Natural killer cell (primary cell): Measurements from ENCODE around the gene ACSL1. TPM values are rescaled to one million over a fixed set of nuclear protein-coding genes. Genes with fewer than 3 reads are reported as not detected.

Source experiments
- ATAC-seq, 3 donors: fragments of 150-1000 bp in 2 of 3; fragments of 200-7000 bp in 1 of 3; cut with Tn5 transposase; 1 replicate in 1 of 3; 2 replicates in 2 of 3; pipeline ENCODE4 v1.10.0; 2021; ENCODE audit warnings: mild to moderate bottlenecking in 2 of 3, moderate library complexity in 2 of 3
- DNase-seq, 2 donors: peaks; one replicate each; pipeline versions ENCODE4 v3.0.0 to v3.0.0-alpha.2; 2013 to 2021; ENCODE audit warnings: mixed read lengths in 1 of 2
- H3K27ac ChIP-seq: one replicate; pipeline ENCODE4 v1.5.1; 2013; ENCODE audit warnings: mild to moderate bottlenecking, low read length
- H3K27me3 ChIP-seq: one replicate; pipeline ENCODE4 v1.6.1; 2013; ENCODE audit warnings: low read length; ENCODE audit not compliant: control insufficient read depth, insufficient read depth
- H3K36me3 ChIP-seq: one replicate; pipeline ENCODE4 v1.6.1; 2013; ENCODE audit warnings: low read length; ENCODE audit not compliant: control insufficient read depth, insufficient read depth
- H3K4me1 ChIP-seq: one replicate; pipeline ENCODE4 v1.6.1; 2013; ENCODE audit warnings: low read length; ENCODE audit not compliant: control insufficient read depth, insufficient read depth
- H3K4me3 ChIP-seq: one replicate; pipeline ENCODE4 v1.5.1; 2013; ENCODE audit warnings: low read length
- H3K9me3 ChIP-seq: one replicate; pipeline ENCODE4 v1.6.1; 2013; ENCODE audit warnings: low read length; ENCODE audit not compliant: control insufficient read depth, insufficient read depth
- H3K27ac Mint-ChIP-seq, 2 donors: one replicate each; pipeline ENCODE4 v1.8.0; 2022; ENCODE audit warnings: mild to moderate bottlenecking in 2 of 2, mixed read lengths in 2 of 2, moderate library complexity in 1 of 2
- H3K27me3 Mint-ChIP-seq, 2 donors: one replicate each; pipeline ENCODE4 v1.8.0; 2022; ENCODE audit warnings: low read depth in 2 of 2, mixed read lengths in 2 of 2
- H3K36me3 Mint-ChIP-seq: one replicate; pipeline ENCODE4 v1.8.0; 2022; ENCODE audit warnings: mixed read lengths
- H3K4me1 Mint-ChIP-seq, 2 donors: one replicate each; pipeline ENCODE4 v1.8.0; 2022; ENCODE audit warnings: mixed read lengths in 2 of 2
- H3K4me3 Mint-ChIP-seq: one replicate; pipeline ENCODE4 v1.8.0; 2022; ENCODE audit warnings: mild to moderate bottlenecking, moderate library complexity, mixed read lengths
- H3K9me3 Mint-ChIP-seq, 2 donors: one replicate each; pipeline ENCODE4 v1.8.0; 2022; ENCODE audit warnings: mixed read lengths in 2 of 2
- WGBS: methylation state at CpG from one replicate; pipeline ENCODE4 v1.1.7; 2013; ENCODE audit warnings: missing lambda C conversion rate; ENCODE audit not compliant: insufficient coverage; 5-methylcytosine and 5-hydroxymethylcytosine counted together
- intact Hi-C: fragments of 100-400 bp; cut with micrococcal nuclease; formaldehyde crosslinking; loops from one replicate; pipeline ENCODE4 v1.14.2; 2022
- total RNA-seq, 4 donors: library from RNA; stranded (reverse); fragments of 120-200 nt in 1 of 4; gene quantifications; one replicate each; pipeline versions ENCODE4 v1.2.3 to v1.2.4, GENCODE V29; 2013 to 2022
- TF ChIP-seq, protein P1 (sequence below): fragments of 200-600 bp; IDR thresholded peaks from one replicate; pipeline ENCODE4 v1.8.0; 2022; ENCODE audit warnings: antibody characterized with exemption

Gene ACSL1
- total RNA-seq, 3 donors from 2014 or later (not counting 1 experiment from before 2014, with no cell fraction given), result 13.2 to 43.1 (median 13.3) TPM

DNA sequence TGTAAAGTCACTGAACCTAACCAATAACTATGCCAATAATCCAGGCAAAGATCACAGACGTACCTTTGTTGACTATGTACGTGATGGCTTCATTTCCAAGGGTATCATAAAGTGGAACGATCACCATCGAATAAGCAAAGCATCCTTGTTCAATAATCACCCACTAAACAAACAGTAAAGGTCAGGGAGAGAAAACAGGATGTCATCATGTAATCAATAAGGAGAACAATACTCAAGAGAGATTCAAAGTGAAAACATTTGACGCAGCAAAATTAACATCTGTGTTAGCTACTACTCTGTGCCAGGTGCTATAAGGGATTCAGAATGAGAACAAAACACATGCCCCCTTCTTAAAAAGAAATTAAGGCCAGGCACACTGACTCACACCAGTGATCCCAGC is 48.9 kb downstream of the ACSL1 start:
- peaks cover 5% of the 10 kb centered on the region for H3K36me3 ChIP-seq
- H3K4me3 ChIP-seq, result no peak overlapping the region
- 92% methylated on average over 5 of the region's 5 CpGs for WGBS
- Mint-ChIP-seq H3K9me3 (no peaks in the 10 kb centered on the region), H3K27me3 (no peaks in the 10 kb centered on the region), H3K4me1 (no peaks in the 10 kb centered on the region), H3K27ac (no peak overlapping the region), H3K4me3 (no peak overlapping the region), H3K36me3 (no peaks in the 10 kb centered on the region)
- no peak for ATAC-seq
- intact Hi-C loops, result no loop called here
- no peaks in the 10 kb centered on the region for H3K4me1 ChIP-seq
- DNase-seq, result no peak
- no peaks in the 10 kb centered on the region for H3K27me3 ChIP-seq
- TF ChIP-seq, protein P1, sequence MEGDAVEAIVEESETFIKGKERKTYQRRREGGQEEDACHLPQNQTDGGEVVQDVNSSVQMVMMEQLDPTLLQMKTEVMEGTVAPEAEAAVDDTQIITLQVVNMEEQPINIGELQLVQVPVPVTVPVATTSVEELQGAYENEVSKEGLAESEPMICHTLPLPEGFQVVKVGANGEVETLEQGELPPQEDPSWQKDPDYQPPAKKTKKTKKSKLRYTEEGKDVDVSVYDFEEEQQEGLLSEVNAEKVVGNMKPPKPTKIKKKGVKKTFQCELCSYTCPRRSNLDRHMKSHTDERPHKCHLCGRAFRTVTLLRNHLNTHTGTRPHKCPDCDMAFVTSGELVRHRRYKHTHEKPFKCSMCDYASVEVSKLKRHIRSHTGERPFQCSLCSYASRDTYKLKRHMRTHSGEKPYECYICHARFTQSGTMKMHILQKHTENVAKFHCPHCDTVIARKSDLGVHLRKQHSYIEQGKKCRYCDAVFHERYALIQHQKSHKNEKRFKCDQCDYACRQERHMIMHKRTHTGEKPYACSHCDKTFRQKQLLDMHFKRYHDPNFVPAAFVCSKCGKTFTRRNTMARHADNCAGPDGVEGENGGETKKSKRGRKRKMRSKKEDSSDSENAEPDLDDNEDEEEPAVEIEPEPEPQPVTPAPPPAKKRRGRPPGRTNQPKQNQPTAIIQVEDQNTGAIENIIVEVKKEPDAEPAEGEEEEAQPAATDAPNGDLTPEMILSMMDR, result no peak
- no peak overlapping the region for H3K27ac ChIP-seq
- H3K9me3 ChIP-seq, result no peaks in the 10 kb centered on the region

DNA sequence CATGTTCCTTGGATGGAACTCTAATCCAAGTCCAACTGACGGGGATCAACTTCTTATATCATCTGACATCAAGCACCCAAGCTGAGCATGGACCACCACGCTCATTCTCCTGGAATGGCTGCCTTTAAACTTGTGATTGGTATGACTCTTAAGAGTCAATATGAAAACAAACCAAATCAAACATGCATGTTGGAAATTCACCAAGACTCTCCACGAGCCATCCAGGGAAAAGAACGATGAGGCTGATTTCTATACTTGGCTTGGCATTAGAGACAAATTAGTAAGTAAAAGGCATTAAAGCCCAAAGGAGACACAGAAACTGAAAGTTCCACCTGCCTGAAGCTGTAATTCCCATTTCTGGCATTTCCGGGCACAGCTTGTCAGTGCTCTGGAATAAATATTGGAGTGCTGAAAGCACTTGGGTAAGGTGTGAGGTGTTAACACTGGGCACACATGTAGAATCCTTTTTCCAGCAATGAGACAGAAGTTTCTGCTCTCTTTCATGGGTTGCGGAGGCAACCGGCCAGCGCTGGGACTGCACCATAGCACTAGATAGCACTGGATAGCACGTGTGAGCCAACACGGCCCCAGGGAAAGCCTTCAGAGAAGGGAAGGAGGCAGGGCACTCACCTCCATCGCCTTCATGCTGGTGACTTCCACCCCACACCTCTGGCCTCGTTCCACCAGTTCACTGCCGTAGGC is 49.8 kb downstream of the ACSL1 start:
- intact Hi-C loops, result no loop called here
- H3K27ac Mint-ChIP-seq, result no peak overlapping the region
- no peaks in the 10 kb centered on the region for H3K27me3 ChIP-seq
- H3K4me1 ChIP-seq, result no peaks in the 10 kb centered on the region
- no peaks in the 10 kb centered on the region for H3K4me1 Mint-ChIP-seq
- no peaks in the 10 kb centered on the region for H3K36me3 Mint-ChIP-seq
- H3K9me3 Mint-ChIP-seq, result no peaks in the 10 kb centered on the region
- no peak overlapping the region for H3K4me3 Mint-ChIP-seq
- peaks cover 5% of the 10 kb centered on the region for H3K36me3 ChIP-seq
- TF ChIP-seq, protein P1, result no peak
- no peaks in the 10 kb centered on the region for H3K9me3 ChIP-seq
- no peak overlapping the region for H3K27ac ChIP-seq
- DNase-seq (no peak), ATAC-seq (no peak)
- no peak overlapping the region for H3K4me3 ChIP-seq
- no peaks in the 10 kb centered on the region for H3K27me3 Mint-ChIP-seq
- 95% methylated on average over 12 of the region's 13 CpGs for WGBS

GRCh38 chr4:184774152-184774551 is 51.6 kb downstream of the ACSL1 start:
- Mint-ChIP-seq H3K36me3 (no peaks in the 10 kb centered on the region), H3K4me3 (no peak overlapping the region), H3K27ac (no peak overlapping the region), H3K9me3 (no peaks in the 10 kb centered on the region), H3K4me1 (no peaks in the 10 kb centered on the region), H3K27me3 (no peaks in the 10 kb centered on the region)
- no peak overlapping the region for H3K27ac ChIP-seq
- ATAC-seq (no peak), DNase-seq (no peak)
- no peaks in the 10 kb centered on the region for H3K4me1 ChIP-seq
- H3K9me3 ChIP-seq, result no peaks in the 10 kb centered on the region
- H3K4me3 ChIP-seq, result no peak overlapping the region
- intact Hi-C loops, result no loop called here
- H3K27me3 ChIP-seq, result no peaks in the 10 kb centered on the region
- 96% methylated on average over 7 of the region's 7 CpGs for WGBS
- TF ChIP-seq, protein P1, result no peak
- peaks cover 12% of the 10 kb centered on the region for H3K36me3 ChIP-seq

GRCh38 chr4:184771416-184771815 is 54.4 kb downstream of the ACSL1 start:
- Histone ChIP-seq H3K27me3 (no peaks in the 10 kb centered on the region), H3K4me1 (no peaks in the 10 kb centered on the region), H3K4me3 (no peak overlapping the region), H3K9me3 (no peaks in the 10 kb centered on the region), H3K27ac (no peak overlapping the region), H3K36me3 (peaks cover 23% of the 10 kb centered on the region)
- Mint-ChIP-seq H3K9me3 (no peaks in the 10 kb centered on the region), H3K27ac (no peak overlapping the region), H3K4me1 (no peaks in the 10 kb centered on the region), H3K27me3 (no peaks in the 10 kb centered on the region), H3K36me3 (no peaks in the 10 kb centered on the region), H3K4me3 (no peak overlapping the region)
- no peak for ATAC-seq
- intact Hi-C loops, result no loop called here
- 93% methylated on average over 1 of the region's 1 CpG for WGBS
- DNase-seq, result no peak
- TF ChIP-seq, protein P1, result no peak
